ENCODE results near the gene DZIP3. TPM values are rescaled to one million over a fixed set of nuclear protein-coding genes. Genes with fewer than 3 reads are reported as not detected.

Gene DZIP3
- total RNA-seq, 1 donor from 2014 or later: 7.4 TPM

DNA sequence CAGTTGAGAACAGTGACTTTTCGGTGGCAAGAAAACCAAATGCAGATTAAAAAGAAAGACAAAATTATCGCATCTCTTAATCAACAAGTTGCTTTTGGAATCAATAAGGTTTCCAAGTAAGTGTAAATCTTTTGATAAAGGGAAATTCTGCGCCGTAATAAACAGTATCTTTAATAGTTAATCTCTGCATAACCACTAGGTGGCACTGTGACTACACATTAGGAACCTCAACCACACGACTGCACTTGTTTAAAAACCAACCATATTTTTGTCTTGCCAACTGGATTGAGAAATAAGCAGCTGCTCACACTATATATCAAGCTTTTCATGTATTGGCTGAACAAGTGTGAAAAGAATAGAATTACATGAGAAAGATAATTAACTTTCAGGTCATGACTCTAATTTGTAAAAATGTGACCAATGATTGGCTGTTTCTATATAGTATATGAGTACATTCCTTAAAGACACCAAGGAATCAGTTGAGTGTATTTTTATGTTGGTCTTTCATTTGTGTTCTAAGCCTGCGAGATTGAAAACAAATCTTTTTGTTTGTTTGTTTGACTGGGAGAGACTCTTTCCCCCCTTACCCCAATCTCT is 72.7 kb downstream of the DZIP3 start:
- intact Hi-C loops (cut with DNase I): loop anchor here (10.0 kb wide), 1 partner anchor 253 kb away; no protein-coding TSS in a partner anchor

DNA sequence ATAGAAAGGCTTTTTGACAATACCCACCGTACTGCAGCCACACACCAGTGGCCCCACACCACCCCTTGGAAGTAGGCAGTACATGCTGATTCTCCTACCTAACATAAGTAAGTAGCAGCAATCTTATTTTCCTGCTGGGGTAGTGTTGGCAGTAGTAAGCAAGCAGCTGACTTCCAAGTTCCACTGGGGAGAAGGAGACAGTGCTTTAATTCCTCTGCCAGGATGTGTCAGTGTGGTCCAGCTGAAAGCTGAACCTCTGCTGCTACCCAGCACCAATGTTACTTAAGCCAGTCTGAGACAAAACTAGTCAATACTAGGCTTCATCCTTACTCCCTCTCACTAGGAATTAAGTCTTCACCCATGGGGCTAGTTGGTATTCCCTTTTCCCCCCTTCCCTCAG is 74.7 kb downstream of the DZIP3 start:
- Histone ChIP-seq H3K27ac (no peak overlapping the region), H3K27me3 (no peaks in the 10 kb centered on the region), H3K9me3 (no peaks in the 10 kb centered on the region), H3K36me3 (no peaks in the 10 kb centered on the region), H3K4me3 (no peak overlapping the region), H3K4me1 (no peaks in the 10 kb centered on the region)
- intact Hi-C loops (cut with DNase I): loop anchor here (10.0 kb wide), 1 partner anchor 251 kb away; no protein-coding TSS in a partner anchor
- DNase-seq (ENCODE audit: extremely low spot score in 2 of 2): no peak
- TF ChIP-seq POLR2AphosphoS5 (IDR thresholded peaks at IDR 0.05; ENCODE audit: insufficient read depth in 1 of 2, low read depth in 1 of 2): no peak
- TF ChIP-seq, protein P1, sequence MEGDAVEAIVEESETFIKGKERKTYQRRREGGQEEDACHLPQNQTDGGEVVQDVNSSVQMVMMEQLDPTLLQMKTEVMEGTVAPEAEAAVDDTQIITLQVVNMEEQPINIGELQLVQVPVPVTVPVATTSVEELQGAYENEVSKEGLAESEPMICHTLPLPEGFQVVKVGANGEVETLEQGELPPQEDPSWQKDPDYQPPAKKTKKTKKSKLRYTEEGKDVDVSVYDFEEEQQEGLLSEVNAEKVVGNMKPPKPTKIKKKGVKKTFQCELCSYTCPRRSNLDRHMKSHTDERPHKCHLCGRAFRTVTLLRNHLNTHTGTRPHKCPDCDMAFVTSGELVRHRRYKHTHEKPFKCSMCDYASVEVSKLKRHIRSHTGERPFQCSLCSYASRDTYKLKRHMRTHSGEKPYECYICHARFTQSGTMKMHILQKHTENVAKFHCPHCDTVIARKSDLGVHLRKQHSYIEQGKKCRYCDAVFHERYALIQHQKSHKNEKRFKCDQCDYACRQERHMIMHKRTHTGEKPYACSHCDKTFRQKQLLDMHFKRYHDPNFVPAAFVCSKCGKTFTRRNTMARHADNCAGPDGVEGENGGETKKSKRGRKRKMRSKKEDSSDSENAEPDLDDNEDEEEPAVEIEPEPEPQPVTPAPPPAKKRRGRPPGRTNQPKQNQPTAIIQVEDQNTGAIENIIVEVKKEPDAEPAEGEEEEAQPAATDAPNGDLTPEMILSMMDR (IDR thresholded peaks at IDR 0.05): no peak
- TF ChIP-seq POLR2A (IDR thresholded peaks at IDR 0.05): no peak

More for the DNA sequence above, 72.7 kb downstream of the DZIP3 start:
- H3K9me3 ChIP-seq: no peaks in the 10 kb centered on the region
- no peak overlapping the region for H3K4me3 ChIP-seq
- no peak for DNase-seq (ENCODE audit: extremely low spot score in 2 of 2)
- TF ChIP-seq POLR2AphosphoS5 (IDR thresholded peaks at IDR 0.05; ENCODE audit: insufficient read depth in 1 of 2, low read depth in 1 of 2): no peak
- no peak for TF ChIP-seq POLR2A (IDR thresholded peaks at IDR 0.05)
- TF ChIP-seq, protein P1 (IDR thresholded peaks at IDR 0.05): peak; percentile 26 to 71 (median 48)
- no peaks in the 10 kb centered on the region for H3K36me3 ChIP-seq
- no peaks in the 10 kb centered on the region for H3K27me3 ChIP-seq
- no peak overlapping the region for H3K27ac ChIP-seq
- H3K4me1 ChIP-seq: no peaks in the 10 kb centered on the region

DNA sequence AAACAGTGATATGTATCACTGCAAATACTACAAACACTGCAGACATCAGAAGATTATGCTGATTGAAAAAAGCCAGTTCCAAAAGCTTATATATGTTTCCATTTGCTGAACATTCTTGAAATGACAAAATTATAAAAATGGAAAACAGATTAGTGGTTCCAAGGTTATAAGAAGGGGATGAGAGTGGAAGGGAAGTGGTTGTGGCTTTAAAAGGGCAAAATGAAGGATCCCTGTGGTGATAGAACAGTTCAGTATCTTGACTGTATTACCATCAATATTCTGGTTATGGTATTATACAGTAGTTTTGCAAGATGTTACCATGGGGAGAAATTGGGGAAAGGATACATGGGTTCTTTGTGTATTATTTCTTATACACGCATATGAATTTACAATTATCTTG is 77.8 kb downstream of the DZIP3 start:
- H3K27me3 ChIP-seq: no peaks in the 10 kb centered on the region
- H3K4me3 ChIP-seq: no peak overlapping the region
- intact Hi-C loops (cut with DNase I): loop anchor here (10.0 kb wide), 1 partner anchor 247 kb away; no protein-coding TSS in a partner anchor
- no peak for DNase-seq (ENCODE audit: extremely low spot score in 2 of 2)
- H3K4me1 ChIP-seq: no peaks in the 10 kb centered on the region
- H3K27ac ChIP-seq: no peak overlapping the region
- H3K36me3 ChIP-seq: peaks cover 0 to 7% of the 10 kb centered on the region in 2 donors
- TF ChIP-seq POLR2AphosphoS5 (IDR thresholded peaks at IDR 0.05; ENCODE audit: insufficient read depth in 1 of 2, low read depth in 1 of 2): no peak
- TF ChIP-seq POLR2A (IDR thresholded peaks at IDR 0.05): no peak
- TF ChIP-seq, protein P1 (IDR thresholded peaks at IDR 0.05): no peak
- H3K9me3 ChIP-seq: no peaks in the 10 kb centered on the region

DNA sequence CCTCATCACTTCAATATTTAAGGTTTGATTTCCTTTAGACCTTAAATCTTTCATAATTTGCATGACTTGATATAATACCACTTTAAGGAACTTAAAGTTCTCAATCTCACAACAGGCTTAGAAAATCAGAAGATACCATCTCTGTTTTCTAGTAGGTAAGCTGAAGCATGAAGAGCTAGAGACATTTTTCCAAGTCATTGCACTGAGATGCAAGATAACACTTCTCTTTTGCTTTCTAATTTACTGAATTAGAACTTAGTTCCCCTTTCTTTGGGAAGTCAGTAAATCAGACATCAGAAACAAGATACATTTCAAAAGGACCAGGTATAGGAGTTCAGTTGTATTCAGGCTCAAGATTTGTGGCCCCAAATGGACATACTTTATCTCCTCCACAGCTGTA is 79.7 kb downstream of the DZIP3 start:
- Histone ChIP-seq H3K9me3 (no peaks in the 10 kb centered on the region), H3K4me3 (no peak overlapping the region), H3K36me3 (peaks cover 0 to 10% of the 10 kb centered on the region in 2 donors), H3K4me1 (no peaks in the 10 kb centered on the region), H3K27me3 (no peaks in the 10 kb centered on the region), H3K27ac (no peak overlapping the region)
- no peak for DNase-seq (ENCODE audit: extremely low spot score in 2 of 2)
- intact Hi-C loops (cut with DNase I): loop anchor here (10.0 kb wide), 1 partner anchor 246 kb away; no protein-coding TSS in a partner anchor
- no peak for TF ChIP-seq POLR2A (IDR thresholded peaks at IDR 0.05)
- TF ChIP-seq, protein P1 (IDR thresholded peaks at IDR 0.05): no peak
- TF ChIP-seq POLR2AphosphoS5 (IDR thresholded peaks at IDR 0.05; ENCODE audit: insufficient read depth in 1 of 2, low read depth in 1 of 2): no peak

DNA sequence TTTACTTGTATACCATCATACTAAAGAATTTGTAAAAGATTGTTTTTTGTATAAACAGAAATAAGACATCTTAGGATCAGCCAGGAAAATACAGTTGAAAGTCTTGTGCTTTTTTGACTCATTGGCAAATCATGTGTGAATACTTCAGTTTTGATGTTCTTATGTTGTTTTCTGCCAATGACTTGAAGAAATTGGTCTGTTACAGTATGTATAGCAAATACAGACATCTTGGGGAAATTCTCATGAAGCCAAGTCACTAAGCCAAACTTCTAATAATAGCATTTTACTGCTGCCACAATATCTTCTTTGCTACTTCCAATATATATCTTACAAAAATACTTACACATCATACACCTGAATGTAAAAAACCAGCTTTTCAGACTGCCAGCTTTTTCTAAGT is 83.2 kb downstream of the DZIP3 start:
- intact Hi-C loops (cut with DNase I): no loop called here
- Histone ChIP-seq H3K27ac (no peak overlapping the region), H3K9me3 (no peaks in the 10 kb centered on the region), H3K4me3 (no peak overlapping the region), H3K27me3 (no peaks in the 10 kb centered on the region), H3K4me1 (no peaks in the 10 kb centered on the region), H3K36me3 (peaks cover 0 to 10% of the 10 kb centered on the region in 2 donors)
- no peak for DNase-seq (ENCODE audit: extremely low spot score in 2 of 2)
- TF ChIP-seq POLR2AphosphoS5 (IDR thresholded peaks at IDR 0.05; ENCODE audit: insufficient read depth in 1 of 2, low read depth in 1 of 2): no peak
- TF ChIP-seq, protein P1 (IDR thresholded peaks at IDR 0.05): no peak

All from vagina (tissue), 2 donors.